ENCODE results near the gene OR4D1.

DNA sequence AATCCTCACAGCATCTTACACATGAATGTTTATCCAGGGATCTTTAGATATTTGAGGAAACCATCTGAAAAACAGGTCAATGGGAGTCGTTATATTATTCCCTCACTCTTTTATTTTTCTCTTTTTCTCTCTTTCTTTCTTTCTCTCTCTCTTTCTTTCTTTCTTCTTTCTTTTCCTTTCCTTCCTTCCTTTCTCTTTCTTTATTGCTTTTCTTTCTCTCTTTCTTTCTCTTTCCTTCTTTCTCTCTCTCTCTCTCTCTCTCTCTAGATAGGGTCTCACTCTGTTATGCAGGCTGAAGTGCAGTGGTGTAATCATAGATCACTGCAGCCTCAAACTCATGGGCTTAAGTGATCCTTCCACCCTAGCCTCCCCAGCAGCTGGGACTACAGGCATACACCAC lies 20.3 kb upstream of the OR4D1 start:
- TF ChIP-seq, protein P1, sequence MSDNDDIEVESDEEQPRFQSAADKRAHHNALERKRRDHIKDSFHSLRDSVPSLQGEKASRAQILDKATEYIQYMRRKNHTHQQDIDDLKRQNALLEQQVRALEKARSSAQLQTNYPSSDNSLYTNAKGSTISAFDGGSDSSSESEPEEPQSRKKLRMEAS (IDR thresholded peaks at IDR 0.05) = no peak
- no peak for TF ChIP-seq POLR2A (IDR thresholded peaks at IDR 0.05; ENCODE audit: insufficient read depth in 1 of 2, low read depth in 2 of 2, low read length in 2 of 2)
- TF ChIP-seq SUZ12 (IDR thresholded peaks at IDR 0.05; ENCODE audit: low read depth, low read length) = no peak
- TF ChIP-seq ZZZ3 (CRISPR knock-in tag; IDR thresholded peaks at IDR 0.05; ENCODE audit: borderline replicate concordance) = no peak
- no peak for TF ChIP-seq JUND (CRISPR knock-in tag; IDR thresholded peaks at IDR 0.05)
- TF ChIP-seq, protein P2, sequence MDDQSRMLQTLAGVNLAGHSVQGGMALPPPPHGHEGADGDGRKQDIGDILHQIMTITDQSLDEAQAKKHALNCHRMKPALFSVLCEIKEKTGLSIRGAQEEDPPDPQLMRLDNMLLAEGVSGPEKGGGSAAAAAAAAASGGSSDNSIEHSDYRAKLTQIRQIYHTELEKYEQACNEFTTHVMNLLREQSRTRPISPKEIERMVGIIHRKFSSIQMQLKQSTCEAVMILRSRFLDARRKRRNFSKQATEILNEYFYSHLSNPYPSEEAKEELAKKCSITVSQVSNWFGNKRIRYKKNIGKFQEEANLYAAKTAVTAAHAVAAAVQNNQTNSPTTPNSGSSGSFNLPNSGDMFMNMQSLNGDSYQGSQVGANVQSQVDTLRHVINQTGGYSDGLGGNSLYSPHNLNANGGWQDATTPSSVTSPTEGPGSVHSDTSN (CRISPR knock-in tag; IDR thresholded peaks at IDR 0.05; ENCODE audit: borderline replicate concordance) = no peak
- TF ChIP-seq, protein P3, sequence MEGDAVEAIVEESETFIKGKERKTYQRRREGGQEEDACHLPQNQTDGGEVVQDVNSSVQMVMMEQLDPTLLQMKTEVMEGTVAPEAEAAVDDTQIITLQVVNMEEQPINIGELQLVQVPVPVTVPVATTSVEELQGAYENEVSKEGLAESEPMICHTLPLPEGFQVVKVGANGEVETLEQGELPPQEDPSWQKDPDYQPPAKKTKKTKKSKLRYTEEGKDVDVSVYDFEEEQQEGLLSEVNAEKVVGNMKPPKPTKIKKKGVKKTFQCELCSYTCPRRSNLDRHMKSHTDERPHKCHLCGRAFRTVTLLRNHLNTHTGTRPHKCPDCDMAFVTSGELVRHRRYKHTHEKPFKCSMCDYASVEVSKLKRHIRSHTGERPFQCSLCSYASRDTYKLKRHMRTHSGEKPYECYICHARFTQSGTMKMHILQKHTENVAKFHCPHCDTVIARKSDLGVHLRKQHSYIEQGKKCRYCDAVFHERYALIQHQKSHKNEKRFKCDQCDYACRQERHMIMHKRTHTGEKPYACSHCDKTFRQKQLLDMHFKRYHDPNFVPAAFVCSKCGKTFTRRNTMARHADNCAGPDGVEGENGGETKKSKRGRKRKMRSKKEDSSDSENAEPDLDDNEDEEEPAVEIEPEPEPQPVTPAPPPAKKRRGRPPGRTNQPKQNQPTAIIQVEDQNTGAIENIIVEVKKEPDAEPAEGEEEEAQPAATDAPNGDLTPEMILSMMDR (CRISPR knock-in tag; IDR thresholded peaks at IDR 0.05) = no peak
- TF ChIP-seq SP1 (IDR thresholded peaks at IDR 0.05) = no peak
- no peak for TF ChIP-seq SP1 (CRISPR knock-in tag; IDR thresholded peaks at IDR 0.05)
- TF ChIP-seq, protein P4, sequence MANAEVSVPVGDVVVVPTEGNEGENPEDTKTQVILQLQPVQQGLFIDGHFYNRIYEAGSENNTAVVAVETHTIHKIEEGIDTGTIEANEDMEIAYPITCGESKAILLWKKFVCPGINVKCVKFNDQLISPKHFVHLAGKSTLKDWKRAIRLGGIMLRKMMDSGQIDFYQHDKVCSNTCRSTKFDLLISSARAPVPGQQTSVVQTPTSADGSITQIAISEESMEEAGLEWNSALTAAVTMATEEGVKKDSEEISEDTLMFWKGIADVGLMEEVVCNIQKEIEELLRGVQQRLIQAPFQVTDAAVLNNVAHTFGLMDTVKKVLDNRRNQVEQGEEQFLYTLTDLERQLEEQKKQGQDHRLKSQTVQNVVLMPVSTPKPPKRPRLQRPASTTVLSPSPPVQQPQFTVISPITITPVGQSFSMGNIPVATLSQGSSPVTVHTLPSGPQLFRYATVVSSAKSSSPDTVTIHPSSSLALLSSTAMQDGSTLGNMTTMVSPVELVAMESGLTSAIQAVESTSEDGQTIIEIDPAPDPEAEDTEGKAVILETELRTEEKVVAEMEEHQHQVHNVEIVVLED (CRISPR knock-in tag; IDR thresholded peaks at IDR 0.05; ENCODE audit: borderline replicate concordance) = no peak
- TF ChIP-seq NFIB (CRISPR knock-in tag; IDR thresholded peaks at IDR 0.05; ENCODE audit: borderline replicate concordance) = no peak
- TF ChIP-seq, protein P5, sequence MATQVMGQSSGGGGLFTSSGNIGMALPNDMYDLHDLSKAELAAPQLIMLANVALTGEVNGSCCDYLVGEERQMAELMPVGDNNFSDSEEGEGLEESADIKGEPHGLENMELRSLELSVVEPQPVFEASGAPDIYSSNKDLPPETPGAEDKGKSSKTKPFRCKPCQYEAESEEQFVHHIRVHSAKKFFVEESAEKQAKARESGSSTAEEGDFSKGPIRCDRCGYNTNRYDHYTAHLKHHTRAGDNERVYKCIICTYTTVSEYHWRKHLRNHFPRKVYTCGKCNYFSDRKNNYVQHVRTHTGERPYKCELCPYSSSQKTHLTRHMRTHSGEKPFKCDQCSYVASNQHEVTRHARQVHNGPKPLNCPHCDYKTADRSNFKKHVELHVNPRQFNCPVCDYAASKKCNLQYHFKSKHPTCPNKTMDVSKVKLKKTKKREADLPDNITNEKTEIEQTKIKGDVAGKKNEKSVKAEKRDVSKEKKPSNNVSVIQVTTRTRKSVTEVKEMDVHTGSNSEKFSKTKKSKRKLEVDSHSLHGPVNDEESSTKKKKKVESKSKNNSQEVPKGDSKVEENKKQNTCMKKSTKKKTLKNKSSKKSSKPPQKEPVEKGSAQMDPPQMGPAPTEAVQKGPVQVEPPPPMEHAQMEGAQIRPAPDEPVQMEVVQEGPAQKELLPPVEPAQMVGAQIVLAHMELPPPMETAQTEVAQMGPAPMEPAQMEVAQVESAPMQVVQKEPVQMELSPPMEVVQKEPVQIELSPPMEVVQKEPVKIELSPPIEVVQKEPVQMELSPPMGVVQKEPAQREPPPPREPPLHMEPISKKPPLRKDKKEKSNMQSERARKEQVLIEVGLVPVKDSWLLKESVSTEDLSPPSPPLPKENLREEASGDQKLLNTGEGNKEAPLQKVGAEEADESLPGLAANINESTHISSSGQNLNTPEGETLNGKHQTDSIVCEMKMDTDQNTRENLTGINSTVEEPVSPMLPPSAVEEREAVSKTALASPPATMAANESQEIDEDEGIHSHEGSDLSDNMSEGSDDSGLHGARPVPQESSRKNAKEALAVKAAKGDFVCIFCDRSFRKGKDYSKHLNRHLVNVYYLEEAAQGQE (IDR thresholded peaks at IDR 0.05; ENCODE audit: borderline replicate concordance in 1 of 2, low read depth in 1 of 2, low read length in 2 of 2) = no peak
- TF ChIP-seq YY1 (IDR thresholded peaks at IDR 0.05; ENCODE audit: insufficient read depth, insufficient replicate concordance, low read depth, low read length) = no peak

Measured in HepG2 (cell line).